NCI-H128 (cell line): ENCODE measurements around the gene PGAP1.

Experiments
- DNase-seq: peaks from one replicate; lab custom pipeline; 2025; ENCODE audit not compliant: unreplicated experiment; lab: John Stamatoyannopoulos, UW

PGAP1 gene

GRCh38 chr2:196926562-196927375 lies at the start of gene PGAP1:
PGAP1 (minus strand) TSS chr2:196926707; CDS start chr2:196926616, 91 bp downstream.
- DNase-seq, result peak; percentile 84

GRCh38 chr2:196974970-196975369 lies 48.5 kb upstream of the PGAP1 start:
- DNase-seq, result no peak

GRCh38 chr2:196971574-196972279 lies 45.2 kb upstream of the PGAP1 start:
- no peak for DNase-seq

DNA sequence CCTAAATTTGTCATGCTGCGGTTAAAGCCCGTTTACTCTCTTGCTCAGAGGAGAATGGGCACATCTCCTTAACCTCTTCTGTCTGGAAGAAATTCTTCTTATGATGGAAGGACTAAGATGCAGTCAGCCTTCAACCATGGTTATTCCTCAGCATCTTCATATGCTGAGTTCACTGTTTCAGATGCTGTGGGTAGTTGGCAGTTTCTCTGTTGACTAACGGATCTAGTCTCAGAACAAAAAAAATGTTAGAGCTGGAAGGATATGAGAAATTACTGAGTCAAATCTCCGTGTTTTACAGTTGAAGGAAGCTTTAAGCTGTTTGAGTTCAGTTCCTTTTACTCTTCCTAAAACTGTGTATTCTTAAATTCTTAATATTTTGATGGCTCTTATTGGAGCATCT lies 43.6 kb upstream of the PGAP1 start:
- DNase-seq, result no peak

DNA sequence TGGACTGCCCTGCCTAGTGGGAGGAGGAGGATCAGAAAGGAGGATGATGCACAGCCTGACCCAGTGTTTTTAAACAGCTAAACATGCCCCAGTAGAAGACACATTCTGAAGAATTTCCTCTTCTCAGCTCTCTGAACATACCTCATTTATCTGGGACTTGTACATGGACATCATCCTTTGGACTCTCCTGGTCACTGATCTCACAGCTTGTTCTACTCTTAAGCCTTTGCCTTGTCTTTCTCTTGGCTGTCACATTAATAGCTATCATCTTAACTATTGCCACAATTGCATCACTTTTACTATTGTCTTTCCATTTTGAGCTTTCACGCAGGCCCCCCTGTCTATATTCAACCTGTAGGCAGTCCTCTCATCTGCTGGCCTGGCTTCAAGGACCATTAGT lies 42.0 kb upstream of the PGAP1 start:
- no peak for DNase-seq

DNA sequence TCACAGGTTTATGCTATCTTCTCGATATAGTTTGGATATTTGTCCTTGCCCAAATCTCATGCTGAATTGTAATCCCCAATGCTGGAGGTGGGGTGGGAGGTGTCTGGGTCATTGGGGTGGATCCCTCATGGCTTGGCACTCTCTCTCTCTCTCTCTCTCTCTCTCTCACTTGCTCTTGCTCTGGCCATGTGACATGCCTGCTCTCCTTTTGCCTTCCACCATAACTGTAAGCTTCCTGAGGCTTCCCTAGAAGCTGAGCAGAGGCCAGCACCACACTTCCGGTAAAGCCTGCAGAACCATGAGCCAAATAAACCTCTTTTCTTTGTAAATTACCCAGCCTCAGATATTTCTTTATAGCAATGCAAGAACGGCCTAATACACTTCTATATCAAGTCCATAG lies 41.3 kb upstream of the PGAP1 start:
- no peak for DNase-seq

DNA sequence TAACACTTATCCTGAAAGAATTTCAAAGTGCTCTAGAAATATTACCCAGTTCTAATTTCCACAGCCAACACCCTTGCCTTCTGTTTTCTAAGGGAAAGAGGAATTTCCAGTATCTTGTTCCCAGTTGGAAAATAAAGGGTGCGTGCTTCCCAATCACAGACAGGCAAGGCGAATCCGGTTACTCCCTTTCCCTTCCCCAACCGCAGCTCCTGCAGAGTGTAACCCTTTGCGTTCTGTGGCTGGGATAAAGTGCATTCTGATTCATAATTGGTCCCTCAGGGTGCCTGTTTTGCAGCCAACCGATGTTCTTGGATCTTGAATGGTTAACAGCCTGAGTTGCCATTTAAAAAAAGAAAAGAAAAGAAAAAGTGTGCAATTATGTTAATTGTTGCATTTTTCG lies 40.6 kb upstream of the PGAP1 start:
- DNase-seq, result no peak

DNA sequence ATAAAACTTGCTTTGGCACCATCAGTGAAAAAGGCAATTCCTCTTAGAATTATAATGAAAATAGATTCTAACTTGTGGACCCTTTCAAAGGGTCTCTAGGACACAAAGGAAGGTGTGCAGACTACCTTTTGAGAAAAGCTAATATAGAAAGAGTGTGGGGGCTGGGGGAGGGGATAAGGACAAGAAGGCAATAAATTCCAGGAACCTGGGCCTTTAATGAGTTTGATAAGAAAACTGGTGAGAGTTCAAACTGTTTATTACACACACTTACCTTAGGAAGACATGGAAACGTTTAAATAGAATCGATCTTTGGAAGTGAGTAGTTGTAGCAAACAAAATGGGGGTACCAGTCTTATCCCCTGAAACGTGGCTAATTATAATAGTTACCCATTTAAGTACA lies 39.6 kb upstream of the PGAP1 start:
- DNase-seq, result no peak

- DNase-seq, result no peak
These were observed 39.1 kb upstream of the PGAP1 start for GRCh38 chr2:196965651-196966050.

- no peak for DNase-seq
These were observed 37.5 kb upstream of the PGAP1 start for GRCh38 chr2:196963961-196964360.

DNA sequence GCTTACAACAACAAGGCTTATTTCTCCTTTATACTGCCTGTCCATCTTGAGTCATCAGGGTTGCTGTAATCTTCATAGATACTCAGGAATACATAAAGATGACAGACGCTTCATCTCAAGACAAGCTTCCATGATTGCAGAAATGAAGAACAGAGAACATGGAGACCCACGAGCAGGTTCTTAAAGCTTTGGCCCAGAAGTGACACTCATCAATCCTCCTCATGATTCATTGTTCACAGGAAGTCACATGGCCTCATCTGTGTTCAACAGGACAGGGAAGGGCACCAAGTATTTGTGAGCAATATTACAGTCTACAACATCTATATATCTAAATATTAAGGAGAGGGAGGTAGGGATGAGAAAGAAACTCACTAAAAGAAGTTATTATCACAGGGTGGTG lies 36.5 kb upstream of the PGAP1 start:
- DNase-seq, result no peak

DNA sequence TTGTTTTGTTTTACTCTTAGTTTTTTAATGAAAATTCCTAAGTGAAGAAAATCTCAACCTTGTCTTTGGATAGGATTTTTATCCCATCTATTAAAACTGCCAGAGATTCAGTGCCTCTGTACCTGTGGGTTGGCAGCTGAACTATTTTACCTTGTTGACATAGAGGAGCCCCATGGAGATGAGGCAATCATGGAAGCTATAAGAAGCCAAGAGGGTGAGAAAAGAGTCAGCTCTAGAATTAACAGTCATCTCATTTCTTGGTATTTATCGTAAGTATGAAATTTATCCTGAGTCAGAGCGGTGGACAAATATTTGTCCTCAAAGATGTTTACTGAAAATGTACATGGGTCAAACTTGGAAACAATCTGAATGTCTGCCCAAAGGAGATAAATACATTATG lies 35.8 kb upstream of the PGAP1 start:
- no peak for DNase-seq

DNA sequence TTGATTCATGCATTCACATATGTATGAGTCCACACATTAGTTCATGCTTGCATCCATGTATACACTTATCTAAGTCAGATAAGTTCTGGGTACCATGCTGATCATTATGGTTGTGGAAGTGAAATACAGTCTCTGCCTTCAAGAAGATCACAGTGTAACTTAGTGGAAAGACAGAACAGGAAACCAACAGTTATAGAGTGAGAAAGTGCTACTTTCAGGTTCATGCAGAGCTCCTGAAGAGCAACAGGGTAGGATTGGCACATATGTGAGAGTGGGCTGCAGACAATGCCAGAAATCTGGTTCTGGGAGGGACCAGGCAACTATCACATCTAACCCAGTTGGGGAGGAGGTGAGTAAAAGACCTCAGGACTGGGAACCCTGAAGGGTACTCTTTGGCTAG lies 35.4 kb upstream of the PGAP1 start:
- DNase-seq, result no peak

- DNase-seq, result no peak
These were observed 33.3 kb upstream of the PGAP1 start for GRCh38 chr2:196959734-196960338.

- DNase-seq, result no peak
These were observed 32.8 kb upstream of the PGAP1 start for GRCh38 chr2:196959281-196959680.

DNA sequence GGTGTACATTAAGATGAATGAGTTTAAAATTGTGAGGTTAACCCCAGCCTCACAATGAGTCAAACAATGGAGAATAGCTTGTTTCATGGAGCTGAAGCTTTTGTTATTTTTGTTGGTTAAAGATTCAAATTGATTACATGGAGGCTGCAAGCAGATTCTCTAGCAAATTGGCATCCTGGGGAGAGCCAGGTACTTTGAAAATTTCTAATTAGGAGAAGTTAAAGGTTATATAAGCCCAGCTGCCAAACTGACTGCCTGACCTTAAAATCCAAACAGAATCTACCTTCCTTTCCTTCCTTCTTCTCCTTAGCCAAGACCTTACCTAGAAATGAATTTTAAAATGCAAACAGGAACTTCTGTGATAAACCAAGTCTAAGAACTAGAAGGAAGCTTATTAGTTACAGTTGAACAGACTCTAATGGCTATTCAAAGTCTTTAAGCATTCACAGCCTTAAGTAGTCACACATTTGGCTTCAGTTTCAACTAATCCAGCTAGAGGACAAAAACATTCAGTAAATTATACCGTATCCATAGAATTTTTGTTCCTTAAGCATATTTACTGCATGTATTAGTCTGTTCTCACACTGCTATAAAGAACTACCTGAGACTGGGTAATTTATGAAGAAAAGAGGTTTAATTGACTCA lies 31.5 kb upstream of the PGAP1 start:
- DNase-seq, result no peak

GRCh38 chr2:196957442-196957841 lies 30.9 kb upstream of the PGAP1 start:
- no peak for DNase-seq

DNA sequence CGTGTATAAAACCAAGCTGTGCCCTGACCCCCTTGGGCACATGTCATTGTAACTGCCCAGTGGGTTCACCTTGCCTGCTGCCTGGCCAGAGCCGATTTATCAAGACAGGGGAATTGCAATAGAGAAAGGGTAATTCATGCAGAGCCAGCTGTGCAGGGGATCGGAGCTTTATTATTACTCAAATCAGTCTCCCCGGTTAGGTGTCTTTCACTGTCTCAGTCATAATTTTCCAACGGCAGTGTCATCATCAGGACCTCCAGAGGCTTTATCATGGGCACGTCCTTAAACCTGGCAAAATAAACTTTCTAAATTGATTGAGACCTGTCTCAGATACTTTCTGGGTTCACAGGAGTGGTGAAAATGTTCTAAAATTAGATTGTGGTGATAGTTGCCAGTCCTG lies 29.6 kb upstream of the PGAP1 start:
- no peak for DNase-seq

- DNase-seq, result no peak
These were observed 28.5 kb upstream of the PGAP1 start for GRCh38 chr2:196955036-196955435.

- no peak for DNase-seq
These were observed 27.5 kb upstream of the PGAP1 start for GRCh38 chr2:196954001-196954400.

DNA sequence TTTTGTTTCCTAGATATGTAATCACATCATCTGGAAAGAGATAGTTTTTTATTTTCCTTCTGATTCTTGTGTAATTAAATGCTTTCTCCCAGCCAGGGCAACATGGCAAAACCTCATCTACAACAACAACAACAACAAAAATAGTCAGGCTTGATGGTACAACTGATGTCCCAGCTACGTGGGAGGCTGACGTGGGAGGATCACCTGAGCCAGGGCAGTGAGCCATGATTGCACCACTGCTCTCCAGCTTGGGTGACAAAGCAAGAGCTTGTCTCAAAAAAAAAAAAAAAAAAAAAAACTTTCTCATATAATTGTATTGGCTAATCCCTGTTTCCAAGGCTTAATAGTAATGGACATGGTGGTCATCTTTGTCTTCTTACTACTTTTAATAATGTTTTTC lies 26.4 kb upstream of the PGAP1 start:
- DNase-seq, result no peak

DNA sequence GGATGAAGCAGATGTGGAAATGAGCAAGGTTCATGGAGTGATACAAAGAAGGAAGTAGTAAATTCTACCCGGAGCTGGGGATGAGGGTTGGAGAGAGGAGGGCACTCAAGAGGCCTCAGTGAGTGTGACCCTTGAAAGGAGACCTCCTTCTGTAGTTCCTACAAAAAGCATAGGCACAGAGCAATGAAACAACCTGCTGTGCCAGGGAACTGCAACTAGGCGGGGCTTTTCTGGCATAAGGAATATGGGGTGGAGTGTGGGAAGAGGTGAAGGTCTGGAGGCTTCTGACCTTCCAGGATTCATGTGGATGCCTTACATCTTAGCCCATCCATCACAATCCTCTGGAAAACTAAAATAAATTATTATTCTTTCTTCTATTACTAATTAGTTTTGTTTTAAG lies 25.5 kb upstream of the PGAP1 start:
- DNase-seq, result no peak
